ELF-1 (cell line): ENCODE results near the gene SCYL3.
"Not testable (repeated sequence)": the region's sequence is repeated elsewhere in the genome, so short reads cannot be mapped to it uniquely, and the experiment has no call there.

Experiments used
- DNase-seq: peaks from one replicate; pipeline ENCODE4 v3.0.0-alpha.2; 2016; ENCODE audit warnings: low read depth, low spot score

The SCYL3 gene

DNA sequence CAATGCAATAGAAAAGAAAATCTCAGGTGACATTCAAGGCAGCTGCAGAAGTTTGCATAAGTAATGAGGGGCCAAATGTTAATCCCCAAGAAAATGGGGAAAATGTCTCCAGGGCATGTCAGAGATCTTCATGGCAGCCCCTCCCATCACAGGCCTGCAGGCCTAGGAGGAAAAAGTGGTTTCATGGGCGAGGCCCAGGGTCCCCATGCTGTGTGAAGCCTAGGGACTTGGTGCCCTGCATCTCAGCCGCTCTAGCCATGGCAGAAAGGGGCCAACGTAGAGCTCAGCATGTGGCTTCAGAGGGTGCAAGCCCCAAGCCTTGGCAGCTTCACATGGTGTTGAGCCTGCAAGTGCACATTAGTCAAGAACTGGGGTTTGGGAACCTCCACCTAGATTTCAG lies 21.7 kb downstream of the SCYL3 start:
- DNase-seq: not testable (repeated sequence)

- DNase-seq: no peak
Measured at GRCh38 chr1:169869426-169869825, 24.3 kb downstream of the SCYL3 start.

GRCh38 chr1:169868978-169869377 lies 24.7 kb downstream of the SCYL3 start:
- DNase-seq: peak; percentile 51

DNA sequence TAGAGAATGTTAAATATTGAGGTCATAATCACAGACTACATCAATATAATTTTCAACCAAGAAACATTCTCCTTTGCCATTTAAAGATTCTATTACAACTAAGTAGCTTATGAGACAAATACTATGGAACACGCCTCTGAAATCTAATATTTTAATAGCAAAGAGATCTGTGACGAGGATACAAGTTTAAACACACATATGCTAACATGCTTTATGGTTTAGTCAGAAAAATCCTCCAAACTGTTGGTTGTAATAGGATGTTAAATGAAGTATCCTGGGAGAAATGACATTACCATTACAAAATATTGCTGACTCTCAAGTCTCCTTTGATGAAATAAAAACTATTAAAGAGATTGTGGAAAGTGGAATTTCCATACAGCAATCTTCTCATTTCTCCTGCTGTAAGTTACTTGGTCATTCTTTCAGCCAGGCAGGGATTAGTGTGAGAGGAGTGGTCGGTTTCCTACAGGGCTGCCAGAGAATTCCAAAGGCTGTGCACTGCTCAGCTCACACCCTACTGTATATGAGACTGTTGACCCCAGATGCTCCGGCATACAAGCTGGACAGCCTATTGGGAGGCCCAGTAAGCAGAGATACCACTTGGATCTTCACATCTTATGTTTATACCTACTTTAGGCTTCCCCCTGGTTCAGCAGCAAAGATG lies 26.6 kb downstream of the SCYL3 start:
- no peak for DNase-seq

DNA sequence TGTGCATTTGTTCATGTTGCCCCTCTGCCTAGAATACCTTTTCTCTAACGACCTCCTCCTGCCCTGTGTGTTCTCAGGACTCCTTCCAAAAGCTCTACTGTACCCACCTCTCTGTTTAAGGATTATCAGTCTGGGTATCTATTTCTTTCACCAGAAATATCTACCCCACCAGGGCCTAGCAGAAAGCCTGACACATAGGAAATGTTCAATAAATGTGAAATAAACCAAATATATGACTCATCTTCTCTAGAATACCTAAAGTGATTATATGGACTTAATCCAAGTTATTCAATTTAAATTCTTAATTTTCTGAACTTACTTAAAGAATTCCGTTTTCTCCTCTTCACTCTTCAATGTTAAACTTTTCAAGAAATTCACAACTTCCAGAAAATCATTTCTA lies 27.1 kb downstream of the SCYL3 start:
- DNase-seq: no peak

GRCh38 chr1:169864531-169864930 lies 29.2 kb downstream of the SCYL3 start:
- DNase-seq: not testable (repeated sequence)

DNA sequence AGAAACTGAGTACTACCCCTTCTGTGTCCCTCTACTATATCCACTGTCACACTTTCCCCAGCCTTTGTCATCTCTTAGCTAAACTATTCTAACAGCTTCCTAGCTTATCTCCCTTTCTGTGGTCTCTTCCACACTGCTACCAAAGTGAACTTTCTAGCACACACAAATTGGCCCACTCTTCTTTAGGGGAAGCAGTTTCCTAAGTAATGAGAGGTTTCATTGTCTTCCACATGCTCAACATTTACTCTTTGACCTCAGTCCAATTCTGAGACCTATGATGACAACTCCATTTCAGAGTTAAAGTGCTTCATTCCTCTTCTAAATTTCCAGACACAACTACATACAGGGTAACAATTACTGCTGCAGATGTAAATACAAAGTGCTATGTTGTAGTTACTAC lies 32.9 kb downstream of the SCYL3 start:
- no peak for DNase-seq

DNA sequence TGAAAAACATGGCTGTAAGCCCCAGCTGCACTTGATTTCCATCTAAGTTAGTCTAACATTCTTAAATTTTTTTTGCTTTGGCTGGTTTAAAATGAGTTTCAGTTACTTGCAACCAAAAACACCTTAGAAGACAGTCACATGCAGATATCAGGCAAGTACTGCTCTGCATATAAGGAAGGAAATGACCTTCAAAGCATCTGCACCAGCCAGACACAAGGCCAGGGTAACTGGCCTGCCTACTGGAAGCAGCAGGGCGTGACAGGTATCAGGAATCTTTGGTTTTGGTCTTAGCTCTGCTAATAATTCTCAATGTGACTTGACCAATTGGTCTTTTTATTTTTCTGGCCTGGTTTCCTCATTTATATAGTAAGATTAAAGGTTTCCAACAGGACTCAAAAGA lies 33.5 kb downstream of the SCYL3 start:
- no peak for DNase-seq

GRCh38 chr1:169859001-169859400 lies 34.7 kb downstream of the SCYL3 start:
- DNase-seq: no peak

DNA sequence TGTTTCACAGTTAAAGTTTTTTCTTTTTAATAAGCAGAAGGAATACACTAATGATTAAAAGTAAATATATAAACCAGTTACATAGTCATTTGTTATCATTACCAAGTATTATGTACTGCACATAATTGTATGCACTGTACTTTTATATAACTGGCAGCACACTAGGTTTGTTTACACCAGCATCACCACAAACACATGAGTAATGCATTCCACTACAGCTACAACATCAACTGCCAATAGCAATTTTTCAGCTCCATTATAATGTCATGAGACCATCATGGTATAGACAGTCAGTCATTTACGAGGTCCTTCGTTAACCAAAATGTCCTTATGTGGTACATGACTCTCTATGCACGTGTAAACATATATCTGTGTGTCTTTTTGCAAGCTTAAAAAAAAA lies 35.2 kb downstream of the SCYL3 start:
- DNase-seq: no peak

DNA sequence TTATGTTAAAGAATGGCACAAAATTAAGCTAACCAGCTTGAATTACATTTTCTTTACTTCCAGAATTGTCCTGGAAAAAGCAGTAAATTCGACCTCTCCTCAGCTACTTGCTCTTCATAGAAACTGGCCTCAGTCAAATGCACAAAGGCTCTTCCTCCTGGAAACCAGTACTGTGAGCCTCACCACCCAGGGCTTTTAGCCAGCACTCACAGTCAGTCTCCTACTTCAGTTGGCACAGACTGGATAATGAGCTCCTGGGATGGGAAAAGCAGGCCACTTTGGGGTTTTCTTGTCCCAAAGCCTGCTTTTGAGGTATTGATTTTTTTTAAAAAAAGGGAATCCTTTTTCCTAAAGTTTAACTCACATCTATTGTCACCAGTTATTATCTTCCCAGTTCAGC lies 40.4 kb downstream of the SCYL3 start:
- no peak for DNase-seq

DNA sequence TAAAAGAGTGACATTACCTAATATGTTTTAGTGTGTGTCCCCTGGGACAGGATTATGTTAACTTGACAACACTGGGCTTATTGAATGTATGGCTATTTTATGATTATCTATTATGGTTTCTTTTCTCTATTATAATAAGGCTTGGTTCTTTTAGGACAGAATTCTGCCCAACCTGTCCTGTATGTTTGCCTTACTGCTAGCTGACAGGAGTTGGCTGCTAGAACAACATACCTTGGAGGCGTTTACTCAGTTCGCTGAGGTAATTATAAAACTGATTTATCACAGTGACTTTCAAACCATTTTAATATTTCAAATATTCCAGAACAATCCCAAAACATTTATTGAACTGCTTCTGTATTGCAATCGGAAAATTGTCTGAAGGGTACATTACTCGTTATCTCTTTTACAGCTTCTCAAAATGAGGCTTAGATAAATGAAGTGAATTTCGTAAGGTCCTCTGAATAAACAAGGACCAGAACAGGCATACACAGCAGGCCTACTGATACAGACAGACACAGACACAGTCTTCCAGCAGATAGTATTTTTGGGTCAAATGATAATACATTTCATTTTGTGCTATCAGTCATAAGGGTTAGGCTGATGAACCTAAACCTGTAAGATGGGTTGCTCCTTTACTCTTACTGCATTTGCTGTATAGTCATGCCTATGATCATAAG lies 44.2 kb downstream of the SCYL3 start:
- DNase-seq: no peak

- DNase-seq: no peak
Measured at GRCh38 chr1:169848456-169848855, 45.2 kb downstream of the SCYL3 start.

DNA sequence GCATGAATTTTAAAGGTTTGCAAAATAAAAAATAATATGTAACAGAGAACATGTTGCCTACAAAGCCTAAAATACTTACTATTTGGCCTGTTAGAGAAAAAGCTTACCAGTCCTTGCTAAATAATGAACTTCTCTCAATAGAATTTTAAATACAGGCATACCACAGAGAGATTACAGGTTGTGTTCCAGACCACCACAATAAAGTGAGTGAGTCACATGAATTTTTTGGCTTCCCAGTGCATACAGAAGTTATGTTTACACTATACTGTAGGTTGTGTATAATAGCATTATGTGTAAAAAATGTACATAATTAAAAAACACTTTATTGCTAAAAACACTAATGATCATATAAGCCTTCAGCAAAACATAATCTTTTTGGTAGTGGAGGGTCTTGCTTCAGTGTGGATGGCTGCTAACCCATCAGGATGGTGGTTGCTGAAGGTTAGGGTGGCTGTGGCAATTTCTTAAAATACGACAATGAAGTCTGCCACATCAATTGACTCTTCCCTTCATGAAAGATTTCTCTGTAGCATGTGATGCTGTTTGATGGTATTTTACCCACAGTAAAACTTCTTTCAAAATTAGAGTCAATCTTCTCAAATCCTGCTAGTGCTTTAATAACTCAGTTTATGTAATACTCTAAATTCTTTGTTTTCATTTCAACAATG lies 48.6 kb downstream of the SCYL3 start:
- DNase-seq: no peak

DNA sequence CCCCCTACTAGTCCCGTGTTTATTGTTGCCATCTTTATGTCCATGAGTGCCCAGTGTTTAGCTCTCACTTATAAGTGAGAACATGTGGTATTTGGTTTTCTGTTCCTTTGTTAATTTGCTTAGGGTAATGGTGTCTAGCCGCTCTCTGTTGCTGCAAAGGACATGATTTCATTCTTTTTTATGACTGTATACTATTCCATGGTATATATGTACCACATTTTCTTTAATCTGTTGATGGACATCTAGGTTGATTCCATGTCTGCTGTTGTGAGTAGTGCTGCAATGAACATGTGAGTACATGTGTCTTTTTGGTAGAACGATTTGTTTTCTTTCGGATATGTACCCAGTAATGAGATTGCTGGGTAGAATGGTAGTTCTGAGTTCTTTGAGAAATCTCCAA lies 54.8 kb downstream of the SCYL3 start:
- no peak for DNase-seq

DNA sequence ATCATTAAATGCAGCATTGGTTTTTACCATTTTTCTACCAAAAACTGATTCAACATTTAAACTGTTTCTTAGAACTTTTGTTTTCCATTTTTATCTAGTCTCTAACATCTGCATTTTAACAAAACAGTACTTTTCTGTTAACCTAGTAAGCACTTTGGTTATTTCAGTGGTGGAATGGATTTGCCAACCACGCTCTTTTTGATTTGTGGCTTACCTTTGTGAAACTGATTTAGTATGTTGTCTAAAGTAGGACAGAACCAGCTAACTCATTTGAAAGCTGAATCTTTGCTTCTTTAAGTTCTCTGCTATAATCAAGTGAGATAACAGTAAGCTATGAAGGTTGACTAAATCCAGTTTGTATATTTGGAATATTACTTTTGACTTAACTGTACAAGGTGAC lies 57.5 kb downstream of the SCYL3 start:
- DNase-seq: no peak

DNA sequence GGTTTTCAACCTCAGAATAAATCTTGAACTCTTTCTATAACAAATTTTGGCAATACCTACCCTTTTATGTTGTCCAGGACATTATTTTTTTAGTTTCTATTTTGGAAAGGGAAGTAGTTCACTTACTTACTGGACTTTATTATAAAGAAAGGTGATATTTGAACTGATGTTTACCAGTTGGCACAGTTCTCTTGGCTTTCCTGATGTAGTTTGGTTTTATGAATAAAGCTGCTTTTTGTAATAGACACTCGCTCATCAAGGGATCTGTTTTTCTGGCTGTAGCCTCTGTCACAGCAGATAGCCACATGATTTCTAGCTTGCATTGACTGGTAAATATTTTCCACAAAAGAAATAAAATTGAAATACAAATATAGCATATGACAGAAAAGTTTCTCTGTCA lies 58.0 kb downstream of the SCYL3 start:
- DNase-seq: no peak

- DNase-seq: no peak
Measured at GRCh38 chr1:169834869-169835268, 58.8 kb downstream of the SCYL3 start.

GRCh38 chr1:169833179-169833901 lies 60.4 kb downstream of the SCYL3 start:
- DNase-seq: no peak

GRCh38 chr1:169829671-169830070 lies 64.0 kb downstream of the SCYL3 start:
- no peak for DNase-seq

- no peak for DNase-seq
Measured at GRCh38 chr1:169824153-169824552, 69.5 kb downstream of the SCYL3 start.

DNA sequence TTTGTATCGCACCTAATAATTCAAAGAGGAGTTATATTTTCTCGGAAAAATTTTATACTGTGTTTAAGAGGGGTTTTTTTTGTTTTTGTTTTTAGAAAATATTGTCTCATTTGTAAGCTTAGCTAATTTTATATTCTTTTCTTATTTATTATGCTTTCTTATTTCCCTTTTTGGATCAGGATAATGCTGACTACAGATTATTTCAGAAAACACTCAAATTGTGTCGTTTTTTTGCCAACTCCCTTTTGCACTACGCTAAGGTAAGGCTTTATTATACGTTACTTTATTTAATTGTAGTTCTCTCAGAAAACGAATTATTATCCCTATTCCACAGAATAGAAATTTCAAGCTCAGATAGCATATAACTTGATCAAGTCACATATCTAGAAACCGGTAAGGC lies 72.2 kb downstream of the SCYL3 start:
- DNase-seq: no peak
